Measurements from ENCODE around the gene IQSEC2. TPM values are rescaled to one million over a fixed set of nuclear protein-coding genes. Genes with fewer than 3 reads are reported as not detected.

IQSEC2 gene
- total RNA-seq, 6 donors from 2014 or later: 17.5 to 45.1 (median 26.7) TPM

DNA sequence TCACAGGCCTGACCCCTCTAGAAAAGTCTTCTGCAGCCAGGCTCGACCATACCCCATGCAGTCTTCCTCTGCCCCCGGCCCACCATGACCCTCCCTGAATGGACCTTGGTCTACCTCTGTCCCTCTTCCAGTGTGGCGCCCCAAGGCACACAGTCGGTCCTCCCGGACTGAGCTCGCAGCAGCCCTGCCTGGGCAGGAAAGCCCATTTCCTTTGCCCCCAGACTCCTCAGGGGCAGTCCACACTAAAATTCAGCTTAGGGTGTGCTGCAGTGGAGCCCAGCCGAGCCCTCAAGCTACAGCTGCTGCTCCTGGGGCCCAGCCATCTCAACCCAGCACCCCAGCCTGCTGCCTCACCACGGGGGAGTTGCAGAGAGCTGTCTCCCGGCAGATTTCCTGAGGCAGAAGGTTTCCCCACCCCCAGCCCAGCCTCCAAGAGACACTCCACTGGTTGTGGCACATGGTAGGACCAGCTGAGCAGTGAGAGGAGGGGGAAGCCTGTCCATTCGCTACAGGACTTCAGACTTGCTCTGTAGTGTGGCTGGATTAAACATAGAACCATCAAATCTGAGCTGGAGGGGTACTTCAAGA lies 37.5 kb upstream of the IQSEC2 start:
- 71 to 100% methylated on average over 1 to 10 of the region's 10 CpGs for WGBS, 2 donors
- no peaks in the 10 kb centered on the region for H3K9me3 ChIP-seq
- H3K4me3 ChIP-seq: peak overlapping the region in 1 of 4 donors; percentile 68
- H3K27ac ChIP-seq: no peak overlapping the region
- no peak for TF ChIP-seq POLR2A (IDR thresholded peaks at IDR 0.05)
- TF ChIP-seq, protein P1, sequence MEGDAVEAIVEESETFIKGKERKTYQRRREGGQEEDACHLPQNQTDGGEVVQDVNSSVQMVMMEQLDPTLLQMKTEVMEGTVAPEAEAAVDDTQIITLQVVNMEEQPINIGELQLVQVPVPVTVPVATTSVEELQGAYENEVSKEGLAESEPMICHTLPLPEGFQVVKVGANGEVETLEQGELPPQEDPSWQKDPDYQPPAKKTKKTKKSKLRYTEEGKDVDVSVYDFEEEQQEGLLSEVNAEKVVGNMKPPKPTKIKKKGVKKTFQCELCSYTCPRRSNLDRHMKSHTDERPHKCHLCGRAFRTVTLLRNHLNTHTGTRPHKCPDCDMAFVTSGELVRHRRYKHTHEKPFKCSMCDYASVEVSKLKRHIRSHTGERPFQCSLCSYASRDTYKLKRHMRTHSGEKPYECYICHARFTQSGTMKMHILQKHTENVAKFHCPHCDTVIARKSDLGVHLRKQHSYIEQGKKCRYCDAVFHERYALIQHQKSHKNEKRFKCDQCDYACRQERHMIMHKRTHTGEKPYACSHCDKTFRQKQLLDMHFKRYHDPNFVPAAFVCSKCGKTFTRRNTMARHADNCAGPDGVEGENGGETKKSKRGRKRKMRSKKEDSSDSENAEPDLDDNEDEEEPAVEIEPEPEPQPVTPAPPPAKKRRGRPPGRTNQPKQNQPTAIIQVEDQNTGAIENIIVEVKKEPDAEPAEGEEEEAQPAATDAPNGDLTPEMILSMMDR (IDR thresholded peaks at IDR 0.05): no peak
- TF ChIP-seq POLR2AphosphoS5 (IDR thresholded peaks at IDR 0.05): no peak
- no peak for TF ChIP-seq EP300 (IDR thresholded peaks at IDR 0.05)
- peaks cover 0 to 10% (median 0%) of the 10 kb centered on the region in 4 donors for H3K27me3 ChIP-seq
- ATAC-seq (ENCODE audit: low FRiP score in 2 of 2) (no peak), DNase-seq (no peak)
- no peaks in the 10 kb centered on the region for H3K36me3 ChIP-seq
- H3K4me1 ChIP-seq: peaks cover 0 to 25% (median 4%) of the 10 kb centered on the region in 4 donors

DNA sequence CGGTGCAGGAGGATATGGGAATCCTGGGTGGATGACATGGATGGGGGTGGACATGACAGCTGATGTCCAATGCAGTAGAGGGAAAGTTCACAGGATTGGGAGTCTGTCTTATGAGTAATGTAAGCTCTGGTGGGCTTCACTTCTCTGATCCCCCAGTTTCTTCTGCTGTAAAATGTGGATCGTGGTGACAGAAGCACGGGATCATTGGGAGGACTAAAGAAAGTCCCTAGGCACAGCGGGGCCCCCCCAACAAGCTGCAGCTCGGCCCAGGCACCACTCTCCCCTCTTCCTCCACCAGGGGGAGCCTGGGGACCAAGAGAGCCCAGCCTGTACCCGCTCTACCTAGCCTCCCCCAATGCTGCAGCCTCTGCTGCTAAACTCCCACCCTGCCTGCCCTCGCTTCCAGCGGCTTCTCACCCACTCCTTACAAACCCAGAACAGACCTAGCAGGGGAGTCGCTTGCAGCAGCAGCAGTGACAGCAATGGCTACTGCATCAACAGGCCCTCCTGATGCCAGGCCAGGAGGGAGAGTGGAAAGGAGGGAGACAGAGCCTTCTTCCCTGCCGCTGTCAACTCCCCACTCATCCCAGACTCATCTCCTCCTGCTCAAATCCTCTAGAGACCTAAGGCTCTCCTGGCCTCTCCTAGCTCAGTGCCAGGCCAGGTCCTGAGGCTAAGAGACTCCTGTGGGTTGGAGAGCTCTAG lies 36.1 kb upstream of the IQSEC2 start:
- H3K27ac ChIP-seq: no peak overlapping the region
- H3K4me1 ChIP-seq: peaks cover 0 to 37% (median 4%) of the 10 kb centered on the region in 4 donors
- 10 to 14% methylated on average over 2 to 10 of the region's 10 CpGs for WGBS, 2 donors
- ATAC-seq (ENCODE audit: low FRiP score in 2 of 2) (peak; percentile 65 to 82), DNase-seq (peak in 1 of 2 donors; percentile 70)
- peaks cover 0 to 10% (median 0%) of the 10 kb centered on the region in 4 donors for H3K27me3 ChIP-seq
- no peaks in the 10 kb centered on the region for H3K9me3 ChIP-seq
- H3K4me3 ChIP-seq: no peak overlapping the region
- no peak for TF ChIP-seq POLR2AphosphoS5 (IDR thresholded peaks at IDR 0.05)
- TF ChIP-seq, protein P1 (IDR thresholded peaks at IDR 0.05): peak; percentile 57 to 86 (median 77)
- no peaks in the 10 kb centered on the region for H3K36me3 ChIP-seq

DNA sequence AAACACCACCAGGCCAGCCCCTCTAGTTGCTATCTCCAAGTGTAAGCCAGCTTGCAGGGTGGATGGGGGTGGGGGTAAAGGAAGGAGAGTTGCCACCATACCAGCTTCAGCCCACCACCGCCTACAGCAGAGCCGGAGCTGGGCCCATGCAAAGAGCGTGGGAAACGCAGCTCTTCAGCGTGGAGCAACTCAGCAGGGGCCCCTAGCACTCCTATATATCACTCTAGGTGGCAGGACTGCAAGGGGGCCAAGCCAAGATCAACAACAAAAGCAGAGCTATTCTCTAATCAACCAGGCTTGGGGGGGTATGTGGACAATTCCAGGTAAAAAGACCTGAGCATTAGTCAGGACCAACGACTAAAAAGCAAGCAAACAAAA lies 35.5 kb upstream of the IQSEC2 start:
- H3K27me3 ChIP-seq: peaks cover 0 to 10% (median 0%) of the 10 kb centered on the region in 4 donors
- no peaks in the 10 kb centered on the region for H3K9me3 ChIP-seq

DNA sequence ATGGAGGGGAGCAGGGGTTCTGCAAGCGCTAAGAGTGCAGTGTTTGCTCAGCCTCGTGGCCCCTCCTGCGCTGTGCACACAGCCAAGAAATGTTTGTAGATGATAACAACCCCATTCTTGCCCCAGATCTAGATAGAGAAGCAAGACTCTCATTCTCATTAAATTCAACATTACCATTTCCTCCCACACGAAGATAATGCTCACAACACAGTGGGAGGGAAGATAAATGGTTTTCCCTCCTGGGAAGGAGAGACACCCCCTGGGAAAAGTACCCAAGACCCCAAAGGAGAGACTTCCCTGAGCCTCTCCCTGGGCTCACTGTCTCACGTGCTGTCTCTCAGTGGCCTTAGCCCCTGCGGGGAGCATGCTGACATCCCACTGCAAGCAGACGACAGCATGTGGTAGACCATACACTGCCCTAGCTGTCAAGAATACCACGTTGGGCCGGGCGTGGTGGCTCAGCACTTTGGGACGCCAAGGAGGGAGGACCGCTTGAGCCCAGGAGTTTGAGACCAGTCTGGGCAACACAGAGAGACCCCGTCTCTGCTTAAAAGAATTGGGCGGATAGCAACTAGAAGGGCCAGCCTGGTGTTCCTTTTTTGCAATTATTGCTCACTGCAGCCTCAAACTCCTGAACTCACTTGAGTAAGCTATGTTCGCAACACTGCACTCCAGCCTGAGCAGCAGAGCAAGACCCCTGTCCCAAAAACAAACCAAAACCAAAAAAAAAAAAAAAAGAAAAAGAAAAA lies 34.9 kb upstream of the IQSEC2 start:
- DNase-seq: no peak
- Histone ChIP-seq H3K9me3 (no peaks in the 10 kb centered on the region), H3K36me3 (no peaks in the 10 kb centered on the region), H3K27me3 (peaks cover 0 to 10% (median 0%) of the 10 kb centered on the region in 4 donors), H3K4me1 (peaks cover 0 to 33% (median 4%) of the 10 kb centered on the region in 4 donors), H3K27ac (no peak overlapping the region), H3K4me3 (no peak overlapping the region)
- 63 to 66% methylated on average over 13 to 14 of the region's 15 CpGs for WGBS, 2 donors
- TF ChIP-seq POLR2A (IDR thresholded peaks at IDR 0.05) (no peak), POLR2AphosphoS5 (IDR thresholded peaks at IDR 0.05) (no peak), EP300 (IDR thresholded peaks at IDR 0.05) (no peak)
- TF ChIP-seq, protein P1 (IDR thresholded peaks at IDR 0.05): no peak
- ATAC-seq (ENCODE audit: low FRiP score in 2 of 2): no peak

More for the DNA sequence above, 35.5 kb upstream of the IQSEC2 start:
- no peaks in the 10 kb centered on the region for H3K36me3 ChIP-seq
- 38 to 50% methylated on average over 4 to 6 of the region's 6 CpGs for WGBS, 2 donors
- ATAC-seq (ENCODE audit: low FRiP score in 2 of 2) (no peak), DNase-seq (no peak)
- H3K27ac ChIP-seq: no peak overlapping the region
- peaks cover 0 to 38% (median 4%) of the 10 kb centered on the region in 4 donors for H3K4me1 ChIP-seq
- TF ChIP-seq POLR2AphosphoS5 (IDR thresholded peaks at IDR 0.05) (no peak), EP300 (IDR thresholded peaks at IDR 0.05) (no peak), POLR2A (IDR thresholded peaks at IDR 0.05) (no peak)
- TF ChIP-seq, protein P1 (IDR thresholded peaks at IDR 0.05): no peak
- H3K4me3 ChIP-seq: no peak overlapping the region
